Glomerular visceral epithelial cell (primary cell): Measurements from ENCODE around the gene VAV2.
A peak's percentile ranks its signal among the peaks of the same experiment; 100 is the strongest.

Experiments used
- DNase-seq: peaks from one replicate; pipeline ENCODE4 v3.0.0-alpha.2; 2016; ENCODE audit errors: extremely low spot score

The VAV2 gene

DNA sequence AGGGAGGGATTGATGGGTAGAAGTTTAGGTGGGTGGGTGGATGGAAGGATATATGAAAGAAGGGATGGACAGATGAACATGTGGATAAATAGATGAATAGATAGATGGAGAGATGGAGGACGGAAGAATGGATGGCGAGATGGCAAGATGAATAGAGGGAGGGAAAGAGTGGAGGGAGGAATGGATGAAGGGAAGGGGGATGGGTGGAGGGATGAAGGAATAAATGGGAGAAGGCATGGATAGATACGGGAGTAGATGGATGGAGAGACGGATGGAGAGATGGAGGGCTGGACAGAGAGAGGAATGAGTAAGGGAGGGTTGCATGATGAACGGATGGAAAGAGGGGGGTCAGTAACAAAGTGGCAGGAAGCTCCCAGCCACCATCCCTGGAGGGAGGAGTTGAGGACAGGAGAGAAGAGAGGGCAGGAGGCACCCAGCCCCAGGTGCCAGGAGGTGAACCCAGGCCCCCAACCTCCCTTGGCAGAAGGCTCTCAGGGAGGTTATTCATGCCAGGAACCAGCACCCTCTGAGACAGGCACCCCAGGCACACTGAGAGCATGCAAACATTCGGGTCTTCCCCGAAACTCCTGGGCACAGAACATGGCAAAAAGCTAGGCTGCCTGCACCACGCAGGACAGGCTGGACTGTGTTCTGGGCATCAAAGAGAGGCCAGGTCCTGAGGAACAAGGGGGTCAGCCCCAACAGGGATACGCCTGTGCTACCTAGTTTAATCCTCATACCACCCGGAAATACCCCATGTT, 263.1 kb downstream of the VAV2 start:
- no peak for DNase-seq

DNA sequence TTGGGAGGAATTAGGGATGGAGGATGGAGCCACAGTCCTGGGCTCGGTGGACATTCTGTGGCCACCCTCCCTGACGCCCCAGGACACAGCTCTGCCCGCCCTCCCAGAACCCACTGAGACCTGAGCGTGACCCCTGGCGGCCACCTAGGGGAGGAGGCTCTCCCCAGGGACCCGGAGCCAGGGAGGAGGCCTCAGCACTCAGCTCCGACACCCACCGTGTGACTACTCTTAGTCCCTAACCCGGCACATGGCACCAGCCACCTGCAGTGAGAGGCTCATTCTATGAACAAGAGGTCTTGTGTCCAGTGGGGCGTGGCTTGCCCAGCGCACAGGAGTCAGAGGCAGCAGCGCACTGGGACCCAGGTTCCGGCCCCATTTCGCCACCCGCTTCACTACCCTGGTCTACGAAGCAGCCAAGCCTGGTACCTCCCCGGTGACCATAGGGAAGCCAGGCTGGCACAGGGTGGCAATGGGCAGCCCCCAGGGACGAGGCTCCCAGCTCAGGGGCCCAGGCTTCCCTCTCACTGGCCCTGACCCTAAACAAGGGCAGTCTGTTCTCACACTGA, 264.2 kb downstream of the VAV2 start:
- DNase-seq = no peak

DNA sequence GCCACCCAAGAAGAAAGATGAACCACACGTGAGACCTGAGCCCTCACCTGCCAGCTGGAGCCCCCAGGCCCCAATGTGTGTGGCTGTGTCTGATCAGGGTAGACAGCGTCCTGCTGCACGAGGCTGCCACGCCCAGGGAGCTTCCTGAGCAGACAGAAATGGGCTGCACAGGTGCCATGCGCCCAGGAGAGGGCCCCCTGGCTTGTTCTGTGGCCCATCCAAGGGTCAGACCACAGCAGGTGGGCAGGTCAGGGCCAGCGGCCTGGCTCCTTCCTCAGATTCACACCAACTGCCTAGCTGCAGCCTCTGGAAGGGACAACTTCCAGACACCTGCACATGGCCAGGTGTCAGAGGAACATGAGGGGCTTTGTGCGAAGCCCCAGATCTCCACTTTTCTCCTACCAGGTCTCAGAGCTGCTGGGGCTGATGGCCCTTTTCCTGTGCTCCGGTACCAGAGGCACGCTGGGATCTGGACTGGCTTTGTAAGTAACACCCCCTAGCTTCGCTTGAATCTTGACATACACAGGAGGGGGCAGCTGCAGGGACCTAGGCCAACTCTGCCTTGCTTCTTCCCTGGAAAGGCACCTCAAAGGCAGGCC, 264.7 kb downstream of the VAV2 start:
- no peak for DNase-seq

DNA sequence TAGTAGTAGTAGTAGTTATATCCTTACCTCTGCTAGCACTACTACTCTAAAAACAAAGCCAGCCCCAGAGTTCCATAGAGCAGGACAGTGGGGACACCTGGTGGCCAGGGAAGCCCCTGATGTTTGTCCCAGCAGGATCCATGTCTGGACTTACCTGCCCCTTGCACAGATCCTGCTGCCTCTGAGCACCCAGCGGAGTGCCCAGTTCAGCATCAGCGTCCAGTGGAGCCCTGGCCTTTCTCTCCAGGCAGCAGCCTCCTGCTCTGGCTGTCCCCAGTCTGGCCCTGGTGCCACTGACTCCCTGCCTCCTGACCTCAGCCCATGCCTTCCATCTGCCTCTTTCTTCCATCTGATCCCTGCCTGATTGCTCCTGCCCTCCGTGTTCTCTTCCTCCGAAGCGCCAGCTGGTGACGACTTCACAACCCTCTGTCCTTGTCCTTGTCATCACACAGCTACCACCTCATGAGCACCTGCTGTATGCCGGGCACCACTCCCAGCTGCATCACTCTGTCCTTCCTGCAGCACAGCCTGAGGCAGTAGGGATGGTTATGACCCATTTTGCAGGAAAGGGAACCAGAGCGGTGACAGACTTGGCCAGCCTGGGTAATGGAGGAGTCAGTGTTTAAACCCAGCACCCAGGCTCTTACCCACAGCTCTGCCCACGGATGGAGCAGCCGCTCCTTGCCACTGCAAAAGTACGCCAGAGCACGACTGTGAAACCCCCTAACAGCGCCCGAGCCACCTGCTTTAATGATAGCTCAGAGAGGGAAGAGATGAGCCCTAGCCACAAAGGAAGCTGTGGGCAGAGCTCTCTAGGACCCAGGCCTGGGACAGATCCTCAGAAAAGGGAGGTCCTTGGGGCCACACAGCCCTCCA, 265.5 kb downstream of the VAV2 start:
- peak; percentile 45 for DNase-seq

GRCh38 chr9:133725886-133726285, 266.2 kb downstream of the VAV2 start:
- DNase-seq = no peak

DNA sequence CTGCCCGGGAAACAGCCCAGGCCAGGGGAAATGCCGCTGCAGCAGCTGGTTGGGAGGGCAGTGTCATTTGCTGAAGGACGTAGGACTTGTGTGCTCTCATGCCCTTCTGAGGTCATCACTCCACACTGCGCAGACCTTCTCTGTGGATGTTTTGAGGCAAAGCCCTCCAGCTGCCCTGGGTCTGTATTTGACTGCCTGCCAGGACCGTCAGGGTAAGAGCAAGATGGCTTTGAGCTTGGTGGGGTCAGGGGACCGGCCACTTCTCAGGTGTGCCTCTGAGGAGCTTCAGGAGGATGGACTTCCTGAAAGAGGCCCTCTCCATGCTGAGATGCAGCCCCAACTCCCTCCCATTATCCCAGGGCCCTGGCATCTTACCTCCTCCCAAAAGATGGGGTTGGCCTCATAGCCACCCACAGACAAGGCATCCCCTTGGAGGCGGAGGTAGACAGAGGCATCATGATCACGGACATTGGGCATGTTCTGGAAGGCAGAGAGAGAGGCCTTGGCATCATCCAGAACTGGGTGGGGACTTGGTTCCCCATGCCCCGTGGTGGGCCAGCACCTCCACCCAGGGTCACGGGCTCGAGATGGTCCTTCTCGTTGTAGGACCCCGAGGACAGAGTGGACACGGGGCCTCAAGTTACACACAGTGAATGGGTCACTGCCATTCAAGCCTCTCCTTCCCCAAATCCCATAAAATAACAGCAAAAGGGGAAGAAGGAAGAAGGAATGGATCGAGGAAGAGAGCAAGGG, 273.4 kb downstream of the VAV2 start:
- no peak for DNase-seq

DNA sequence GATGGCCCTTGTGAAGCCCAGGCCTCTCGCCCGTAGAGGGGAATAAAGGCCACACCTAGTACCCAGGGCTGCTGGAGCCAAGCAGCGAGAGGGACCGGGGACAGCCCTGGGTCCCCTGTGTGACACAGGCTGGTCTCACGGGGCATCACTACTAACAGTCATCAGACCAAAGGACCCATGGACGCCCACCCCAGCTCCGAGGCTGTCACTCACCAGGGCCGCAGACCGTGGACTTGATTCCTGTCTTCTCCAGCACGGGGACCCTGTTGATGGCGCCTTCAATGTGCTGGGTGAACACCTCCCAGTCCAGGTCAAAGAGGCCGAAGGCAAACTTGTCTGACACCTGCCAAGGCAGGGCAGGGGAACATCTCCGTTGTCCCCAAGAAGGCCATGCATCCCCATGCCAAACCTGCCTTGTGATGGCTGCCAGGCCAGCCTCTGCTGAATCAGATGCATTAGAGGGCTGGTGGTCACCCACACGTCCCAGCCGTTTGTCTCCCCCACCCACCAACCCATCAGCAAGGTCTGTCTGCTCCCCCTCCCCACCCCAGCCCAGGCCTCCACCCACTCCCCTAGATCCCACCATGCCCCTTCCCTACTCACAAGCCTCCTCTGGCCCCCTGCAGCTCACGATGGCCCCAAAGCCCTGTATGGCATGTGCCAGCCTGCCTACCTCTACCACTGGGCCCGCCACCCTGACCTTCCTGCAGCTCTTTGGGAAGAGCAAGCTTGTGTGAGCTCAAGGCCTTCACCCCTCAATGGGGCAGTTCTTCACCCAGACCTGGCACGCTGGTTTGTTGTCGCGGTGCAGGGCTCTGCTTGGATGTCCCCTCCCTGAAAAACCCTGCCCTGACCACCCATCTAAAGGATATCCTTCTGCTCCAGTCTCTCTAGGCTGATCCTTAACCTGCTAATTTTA, 274.8 kb downstream of the VAV2 start:
- no peak for DNase-seq

GRCh38 chr9:133716564-133717112, 275.5 kb downstream of the VAV2 start:
- DNase-seq = no peak

GRCh38 chr9:133715866-133716563, 276.1 kb downstream of the VAV2 start:
- no peak for DNase-seq

GRCh38 chr9:133715295-133715865, 276.7 kb downstream of the VAV2 start:
- DNase-seq = no peak

- DNase-seq = peak; percentile 40
These were observed 277.4 kb downstream of the VAV2 start for GRCh38 chr9:133714606-133715294.

DNA sequence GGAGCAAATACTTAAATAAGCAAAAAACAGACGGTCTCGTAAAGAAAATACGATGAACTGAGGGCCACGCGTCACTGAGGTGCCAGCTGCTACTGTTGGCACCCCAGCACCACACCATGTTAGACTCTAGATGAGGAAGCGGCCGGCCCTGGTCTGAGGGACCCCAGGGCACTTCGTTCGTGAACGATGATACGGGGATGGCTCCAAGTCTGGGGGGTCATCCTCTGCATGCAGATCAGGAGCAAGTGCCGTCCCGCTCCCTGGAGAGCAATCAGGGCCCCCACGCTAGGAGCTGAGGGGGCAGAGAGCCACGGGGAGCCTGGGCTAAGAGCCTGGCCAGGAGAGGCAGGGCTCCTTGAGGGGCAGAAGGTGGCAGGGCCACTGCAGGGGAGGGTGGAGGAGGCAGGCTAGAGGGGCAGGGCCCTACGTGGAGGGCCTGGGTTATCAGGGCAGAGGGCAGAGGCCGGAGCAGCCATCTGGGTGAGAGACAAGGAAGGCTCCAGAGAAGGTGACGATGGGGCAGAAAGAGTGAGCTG, 278.1 kb downstream of the VAV2 start:
- DNase-seq = no peak

DNA sequence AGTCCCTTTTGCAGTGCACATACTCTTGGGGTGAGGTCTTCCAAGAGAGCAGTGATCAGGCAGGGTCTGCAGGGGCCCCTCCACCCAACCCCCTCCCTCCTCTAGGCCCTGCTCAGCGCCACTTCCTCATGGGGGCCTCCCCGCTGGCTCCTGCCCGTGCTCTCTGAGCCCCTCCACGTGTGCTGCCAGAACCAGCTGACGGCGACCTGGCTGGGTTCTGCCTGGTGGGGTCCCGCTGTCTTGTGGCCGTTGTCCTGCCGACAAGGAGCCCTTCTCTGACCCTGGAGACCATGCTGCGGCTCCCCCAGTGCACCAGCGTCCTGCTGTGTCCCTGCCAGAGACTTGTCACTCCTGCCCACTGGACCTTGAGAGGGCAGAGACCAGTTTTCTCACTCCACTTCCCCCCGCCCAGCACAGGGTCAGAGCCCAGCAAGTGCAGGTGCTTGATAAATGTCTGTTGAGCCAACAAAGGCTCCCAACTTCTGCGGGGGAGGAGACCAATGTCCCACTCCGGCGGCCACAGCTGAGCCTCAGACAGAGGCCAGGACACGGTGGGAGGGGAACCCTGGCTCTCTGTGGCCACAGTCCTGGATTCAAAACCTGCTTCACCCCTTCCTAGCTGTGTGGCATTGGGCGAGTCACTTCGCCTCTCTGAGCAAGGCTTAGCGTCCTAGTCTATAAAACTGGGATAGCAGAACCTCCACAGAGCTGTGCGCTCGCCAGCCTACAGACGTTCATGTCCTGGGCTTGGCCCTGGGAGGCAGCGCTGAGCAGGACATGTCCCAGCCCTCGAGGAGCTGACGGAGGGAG, 278.8 kb downstream of the VAV2 start:
- DNase-seq = no peak

DNA sequence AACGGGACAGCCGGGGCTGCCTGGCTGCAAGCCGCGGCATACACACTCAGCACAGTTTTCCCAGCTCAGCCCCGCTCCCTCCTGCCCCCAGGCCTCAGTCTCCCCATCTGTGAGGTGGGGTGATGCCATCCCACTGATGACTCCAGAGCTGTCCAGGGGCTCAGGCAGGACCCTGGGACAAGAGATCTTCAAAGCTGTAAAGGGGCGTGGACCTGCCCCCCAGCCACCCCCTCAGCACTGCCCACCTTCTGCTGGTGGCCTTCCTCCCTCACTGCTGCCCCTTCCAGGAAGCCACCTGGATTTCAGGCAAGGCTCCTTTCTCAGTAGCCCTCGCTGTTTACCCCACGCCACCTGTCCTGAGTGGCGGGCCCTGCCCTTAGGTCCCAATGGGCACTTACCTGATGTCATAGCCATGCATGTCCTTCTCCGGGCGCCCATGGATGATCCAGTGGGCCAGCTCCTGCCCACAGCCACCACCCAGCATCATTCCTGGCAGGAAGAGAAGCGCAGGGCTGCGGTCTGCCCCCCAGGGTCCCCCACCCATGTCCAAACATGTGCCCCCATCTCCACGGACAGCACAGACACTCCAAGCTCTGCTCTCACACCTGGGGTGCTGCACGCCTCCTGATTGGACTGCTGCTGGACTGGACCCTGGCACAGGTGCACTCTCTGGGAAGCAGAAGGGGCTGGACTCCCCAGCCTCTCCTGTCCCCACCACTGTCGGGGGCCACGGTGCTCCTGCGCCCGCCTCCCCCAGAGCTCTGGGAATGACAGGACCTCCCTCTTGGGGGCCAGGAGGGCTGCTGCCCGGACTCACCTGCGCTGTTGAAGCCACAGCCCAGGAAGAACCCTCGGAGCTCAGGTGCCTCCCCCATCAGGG, 279.7 kb downstream of the VAV2 start:
- DNase-seq = no peak
